HT-29 (cell line): ENCODE data around the gene CDH4. TPM values are rescaled to one million over a fixed set of nuclear protein-coding genes. Genes with fewer than 3 reads are reported as not detected.

Experiments used
- DNase-seq: peaks from one replicate; pipeline ENCODE4 v3.0.0-alpha.2; 2015; ENCODE audit warnings: low spot score
- total RNA-seq: library from RNA; depleted of rRNA; stranded (reverse); fragments of >200 nt; shearing (Covaris generic); gene quantifications from 2 replicates; pipeline ENCODE4 v1.2.3, GENCODE V29; 2014

Gene CDH4
- total RNA-seq, 1 experiment from 2014 or later = not detected

DNA sequence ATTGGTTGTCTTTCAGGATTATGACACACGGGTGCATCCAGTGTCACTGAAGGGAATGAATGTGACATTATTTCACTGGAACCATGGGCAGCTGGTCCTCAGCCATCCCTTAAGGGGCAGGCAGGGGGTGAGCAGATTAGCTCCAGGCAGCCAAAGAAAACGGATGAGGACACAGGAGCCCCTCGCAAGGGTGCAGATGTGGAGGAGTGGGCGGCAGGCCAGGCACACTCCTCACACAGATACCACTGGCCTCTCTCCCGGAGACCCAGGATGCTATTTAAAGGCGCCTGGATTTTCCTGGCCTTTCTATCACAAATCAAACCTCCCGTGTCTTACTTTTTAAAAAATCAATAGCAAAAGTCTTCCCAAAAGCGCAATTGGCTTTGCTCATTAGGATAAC, 603.2 kb downstream of the CDH4 start:
- DNase-seq = no peak

GRCh38 chr20:61856626-61857413, 604.8 kb downstream of the CDH4 start:
- DNase-seq = no peak

- DNase-seq = no peak
These were observed 605.3 kb downstream of the CDH4 start for GRCh38 chr20:61857414-61857775.

DNA sequence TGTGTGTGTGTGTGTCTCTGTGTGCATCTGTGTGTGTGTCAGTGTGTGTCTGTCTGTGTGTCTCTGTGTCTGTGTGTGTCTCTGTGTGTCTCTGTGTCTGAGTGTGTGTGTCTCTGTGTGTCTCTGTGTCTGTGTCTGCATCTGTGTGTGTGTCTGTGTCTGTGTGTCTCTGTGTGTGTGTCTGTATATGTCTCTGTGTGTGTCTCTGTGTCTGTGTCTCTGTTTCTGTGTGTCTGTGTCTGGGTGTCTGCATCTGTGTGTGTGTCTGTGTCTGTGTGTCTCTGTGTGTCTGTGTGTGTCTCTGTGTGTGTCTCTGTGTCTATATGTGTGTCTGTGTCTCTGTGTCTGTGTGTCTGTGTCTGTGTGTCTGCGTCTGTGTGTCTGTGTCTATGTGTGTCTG, 605.8 kb downstream of the CDH4 start:
- no peak for DNase-seq

- no peak for DNase-seq
These were observed 607.7 kb downstream of the CDH4 start for GRCh38 chr20:61859767-61860166.

DNA sequence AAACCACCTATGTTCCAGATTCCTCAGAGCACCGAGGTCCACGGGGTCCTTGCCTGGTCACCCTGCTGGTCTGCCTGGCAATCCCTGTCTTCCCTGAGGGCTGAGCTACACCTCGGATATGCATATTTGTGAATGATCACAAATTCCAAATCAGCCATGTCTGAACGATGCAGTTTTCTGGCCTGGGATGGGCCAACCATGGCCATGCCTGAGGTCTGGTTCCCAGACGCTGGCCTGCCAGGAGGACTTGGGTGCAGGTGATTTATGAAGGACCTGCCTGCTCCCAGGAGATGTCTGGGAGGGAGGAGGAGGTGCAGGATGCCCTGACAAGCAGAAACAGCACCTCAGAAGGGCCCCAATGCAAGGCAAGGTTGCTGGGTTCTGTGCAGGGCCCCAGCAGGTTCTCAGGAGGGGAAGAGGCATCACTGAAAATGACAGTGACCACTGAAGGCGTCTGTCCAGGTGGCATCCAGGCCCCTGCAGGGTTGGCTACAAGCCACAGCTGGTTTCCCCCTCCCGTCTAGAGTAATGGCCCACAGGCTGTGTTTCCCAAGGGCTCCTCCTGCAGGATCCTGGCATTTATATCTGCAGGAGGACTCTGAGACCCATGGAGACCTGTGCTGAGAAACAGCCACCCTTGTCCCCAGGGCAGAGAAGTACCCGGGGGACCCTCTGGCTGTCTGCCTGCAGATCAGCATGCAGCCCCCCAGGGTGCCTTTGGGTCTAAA, 608.4 kb downstream of the CDH4 start:
- no peak for DNase-seq

- no peak for DNase-seq
These were observed 609.2 kb downstream of the CDH4 start for GRCh38 chr20:61861054-61861841.

DNA sequence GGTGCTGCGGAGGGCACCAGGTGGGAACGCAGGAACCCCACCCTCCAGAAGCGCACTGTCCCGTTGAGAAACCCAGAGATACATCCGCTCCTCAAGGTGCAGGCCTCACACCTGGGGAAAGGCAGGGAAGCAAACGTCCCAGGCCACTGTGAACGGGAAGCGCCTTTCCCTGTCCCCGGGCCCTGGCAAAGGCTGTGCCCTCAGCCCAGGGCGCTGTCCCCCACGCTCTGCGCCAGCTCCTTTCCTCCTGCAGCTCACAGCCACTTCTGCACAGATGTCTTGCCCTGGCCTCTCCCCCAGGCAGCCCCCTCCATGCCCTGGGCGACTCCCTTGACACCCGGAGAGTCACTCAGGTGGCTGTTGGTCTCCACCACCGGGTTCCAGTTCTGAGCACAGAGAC, 609.8 kb downstream of the CDH4 start:
- DNase-seq = no peak

DNA sequence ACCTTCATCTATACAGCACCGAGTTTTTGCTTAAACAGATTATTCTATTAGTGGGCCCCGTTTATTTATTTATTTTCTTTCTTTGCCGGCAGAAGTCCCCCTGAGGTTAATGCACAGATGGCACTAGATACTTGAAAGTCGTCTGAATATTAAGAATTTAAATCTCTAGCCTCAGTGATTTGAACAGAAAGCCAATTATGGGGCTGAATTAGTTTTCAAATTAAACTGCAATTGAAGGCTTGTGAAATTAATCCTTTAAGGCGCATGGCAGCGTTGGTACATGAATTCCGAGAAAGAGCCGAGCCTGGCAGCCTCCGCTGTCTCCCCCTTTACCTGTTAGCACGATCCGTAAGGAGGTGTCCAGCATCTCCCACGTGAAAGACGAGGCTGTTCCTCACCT, 610.8 kb downstream of the CDH4 start:
- no peak for DNase-seq

- no peak for DNase-seq
These were observed 612.4 kb downstream of the CDH4 start for GRCh38 chr20:61864481-61864880.

DNA sequence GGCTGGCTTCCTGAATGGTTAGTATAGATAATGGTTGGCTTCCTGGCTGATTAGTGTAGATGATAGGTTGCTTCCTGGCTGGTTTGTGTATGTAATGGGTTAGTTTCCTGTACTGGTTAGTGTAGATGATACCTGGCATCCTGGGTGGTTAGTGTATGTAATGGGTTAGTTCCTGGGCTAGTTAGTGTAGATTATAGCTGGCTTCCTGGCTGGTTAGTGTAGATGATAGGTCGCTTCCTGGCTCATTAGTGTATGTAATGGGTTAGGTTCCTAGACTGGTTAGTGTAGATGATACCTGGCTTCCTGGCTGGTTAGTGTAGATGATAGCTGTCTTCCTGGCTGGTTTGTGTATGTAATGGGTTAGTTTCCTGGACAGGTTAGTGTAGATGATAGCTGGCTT, 613.3 kb downstream of the CDH4 start:
- no peak for DNase-seq

- DNase-seq = no peak
These were observed 614.1 kb downstream of the CDH4 start for GRCh38 chr20:61866165-61866564.

GRCh38 chr20:61868006-61868405, 615.9 kb downstream of the CDH4 start:
- DNase-seq = no peak

- no peak for DNase-seq
These were observed 616.5 kb downstream of the CDH4 start for GRCh38 chr20:61868466-61869090.

- DNase-seq = no peak
These were observed 617.9 kb downstream of the CDH4 start for GRCh38 chr20:61869750-61870507.

GRCh38 chr20:61871160-61871559, 619.1 kb downstream of the CDH4 start:
- no peak for DNase-seq

GRCh38 chr20:61871913-61872312, 619.9 kb downstream of the CDH4 start:
- no peak for DNase-seq

GRCh38 chr20:61872371-61872900, 620.4 kb downstream of the CDH4 start:
- no peak for DNase-seq

GRCh38 chr20:61873651-61874420, 621.8 kb downstream of the CDH4 start:
- DNase-seq = no peak

GRCh38 chr20:61874421-61875068, 622.5 kb downstream of the CDH4 start:
- DNase-seq = peak; percentile 49
